C4-2B (cell line): Measurements from ENCODE around the gene KATNAL2.

ENCODE experiments used
- ZFX ChIP-seq: fragments of 450-650 bp; IDR thresholded peaks from 2 replicates; pipeline ENCODE4 v1.6.1; 2017
- TF ChIP-seq, protein P1 (sequence below): fragments of 450-650 bp; conservative IDR thresholded peaks from 2 replicates; pipeline ENCODE4 v1.5.1; 2017; ENCODE audit warnings: mild to moderate bottlenecking

DNA sequence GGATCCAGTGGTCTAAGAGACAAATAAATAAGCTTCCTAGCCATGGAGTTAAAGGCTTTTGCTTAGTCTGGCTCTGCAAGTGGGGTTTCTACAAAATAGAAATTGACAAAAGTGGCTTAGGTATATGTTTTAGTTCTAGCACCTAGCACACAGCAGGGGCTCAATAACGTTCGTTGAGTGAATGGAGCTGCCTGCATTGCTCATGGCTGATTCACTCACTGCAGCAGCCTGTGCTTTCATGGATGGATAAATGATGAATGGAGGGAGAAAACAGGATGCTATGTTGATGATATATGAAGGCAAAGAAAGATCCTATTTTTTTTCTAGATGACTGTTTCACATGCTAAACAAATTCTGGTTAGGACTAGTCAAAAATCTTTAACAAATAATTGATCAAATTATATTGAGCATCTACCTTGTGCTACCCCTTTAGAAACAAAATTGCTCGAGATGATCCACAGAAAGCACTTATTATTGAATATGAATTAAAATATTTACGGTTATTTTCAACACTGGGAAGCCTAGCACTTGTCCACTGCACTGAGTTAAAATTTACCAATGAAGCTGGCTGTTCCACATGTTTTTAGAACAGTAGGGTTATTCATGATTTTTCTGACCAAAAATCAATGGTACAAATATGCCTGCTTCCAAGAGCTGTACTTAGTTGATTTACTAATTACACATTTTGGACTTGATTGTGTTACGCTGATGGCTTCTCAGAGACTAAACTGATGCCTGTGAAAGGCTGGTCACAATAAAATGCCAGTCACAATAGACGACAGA is 193.3 kb downstream of the KATNAL2 start:
- TF ChIP-seq, protein P1, sequence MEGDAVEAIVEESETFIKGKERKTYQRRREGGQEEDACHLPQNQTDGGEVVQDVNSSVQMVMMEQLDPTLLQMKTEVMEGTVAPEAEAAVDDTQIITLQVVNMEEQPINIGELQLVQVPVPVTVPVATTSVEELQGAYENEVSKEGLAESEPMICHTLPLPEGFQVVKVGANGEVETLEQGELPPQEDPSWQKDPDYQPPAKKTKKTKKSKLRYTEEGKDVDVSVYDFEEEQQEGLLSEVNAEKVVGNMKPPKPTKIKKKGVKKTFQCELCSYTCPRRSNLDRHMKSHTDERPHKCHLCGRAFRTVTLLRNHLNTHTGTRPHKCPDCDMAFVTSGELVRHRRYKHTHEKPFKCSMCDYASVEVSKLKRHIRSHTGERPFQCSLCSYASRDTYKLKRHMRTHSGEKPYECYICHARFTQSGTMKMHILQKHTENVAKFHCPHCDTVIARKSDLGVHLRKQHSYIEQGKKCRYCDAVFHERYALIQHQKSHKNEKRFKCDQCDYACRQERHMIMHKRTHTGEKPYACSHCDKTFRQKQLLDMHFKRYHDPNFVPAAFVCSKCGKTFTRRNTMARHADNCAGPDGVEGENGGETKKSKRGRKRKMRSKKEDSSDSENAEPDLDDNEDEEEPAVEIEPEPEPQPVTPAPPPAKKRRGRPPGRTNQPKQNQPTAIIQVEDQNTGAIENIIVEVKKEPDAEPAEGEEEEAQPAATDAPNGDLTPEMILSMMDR, result no peak
- no peak for TF ChIP-seq ZFX
